Measurements from ENCODE around the gene PRPF6.

Gene PRPF6

GRCh38 chr20:63980806-63981728 is at the start of gene PRPF6:
Gene PRPF6 (plus strand): TSS chr20:63981132. CDS start chr20:63981246, 114 bp downstream.
- peak; percentile 99 for DNase-seq

GRCh38 chr20:63931735-63932134 is 49.2 kb upstream of the PRPF6 start:
- no peak for DNase-seq

GRCh38 chr20:63932606-63933160 is 48.2 kb upstream of the PRPF6 start:
- DNase-seq: no peak

- DNase-seq: no peak
Observed at GRCh38 chr20:63933646-63934045, 47.3 kb upstream of the PRPF6 start.

- DNase-seq: peak; percentile 41
Observed at GRCh38 chr20:63934271-63935068, 46.5 kb upstream of the PRPF6 start.

GRCh38 chr20:63935447-63935846 is 45.5 kb upstream of the PRPF6 start:
- DNase-seq: no peak

GRCh38 chr20:63937596-63937995 is 43.3 kb upstream of the PRPF6 start:
- no peak for DNase-seq

- peak; percentile 26 for DNase-seq
Observed at GRCh38 chr20:63939061-63939935, 41.6 kb upstream of the PRPF6 start.

GRCh38 chr20:63940071-63940471 is 40.9 kb upstream of the PRPF6 start:
- DNase-seq: no peak

- DNase-seq: no peak
Observed at GRCh38 chr20:63940472-63941266, 40.3 kb upstream of the PRPF6 start.

GRCh38 chr20:63941282-63942081 is 39.5 kb upstream of the PRPF6 start:
- DNase-seq: peak; percentile 97

GRCh38 chr20:63942250-63942951 is 38.5 kb upstream of the PRPF6 start:
- peak; percentile 73 for DNase-seq

GRCh38 chr20:63942969-63943807 is 37.7 kb upstream of the PRPF6 start:
- DNase-seq: no peak

- DNase-seq: no peak
Observed at GRCh38 chr20:63943808-63944077, 37.2 kb upstream of the PRPF6 start.

- DNase-seq: no peak
Observed at GRCh38 chr20:63944078-63944941, 36.6 kb upstream of the PRPF6 start.

- DNase-seq: no peak
Observed at GRCh38 chr20:63945031-63945658, 35.8 kb upstream of the PRPF6 start.

Measured in hematopoietic multipotent progenitor cell treated with erythropoietin and hydrocortisone succinate and interleukin-3 and kit ligand, for 4 days (in vitro differentiated cells).